GM19452 (cell line): ENCODE results near the gene FHIT.

Source experiments
- ATAC-seq: cut with Tn5 transposase; IDR thresholded peaks from one replicate; pipeline ENCODE4 v1.9.1; 2021; ENCODE audit not compliant: unreplicated experiment

FHIT gene

DNA sequence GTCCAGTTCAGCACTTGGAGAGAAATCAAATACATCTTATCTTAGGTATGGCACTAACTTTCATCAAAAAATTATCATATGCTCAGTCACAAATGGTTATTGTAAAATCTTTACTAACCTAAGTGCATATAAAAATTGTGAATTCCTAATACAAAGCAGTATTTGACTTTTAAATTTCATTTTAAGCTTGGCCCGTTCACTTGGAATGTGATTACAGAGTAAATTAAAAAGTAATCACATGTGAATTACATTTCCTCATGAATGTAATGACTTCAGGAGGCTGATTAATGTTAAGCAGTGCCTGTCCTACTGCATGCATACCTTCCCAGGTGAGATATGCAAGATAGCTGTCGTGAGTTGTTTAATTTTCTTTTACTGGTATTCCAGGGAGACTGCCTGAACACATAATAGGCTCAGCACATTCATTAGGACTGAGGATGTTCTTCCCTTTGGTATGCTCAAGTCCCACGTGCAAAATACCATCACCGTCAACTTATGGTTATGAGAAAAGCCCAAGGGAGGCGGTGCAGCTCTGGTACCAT lies 1053.0 kb downstream of the FHIT start:
- ATAC-seq: no peak

DNA sequence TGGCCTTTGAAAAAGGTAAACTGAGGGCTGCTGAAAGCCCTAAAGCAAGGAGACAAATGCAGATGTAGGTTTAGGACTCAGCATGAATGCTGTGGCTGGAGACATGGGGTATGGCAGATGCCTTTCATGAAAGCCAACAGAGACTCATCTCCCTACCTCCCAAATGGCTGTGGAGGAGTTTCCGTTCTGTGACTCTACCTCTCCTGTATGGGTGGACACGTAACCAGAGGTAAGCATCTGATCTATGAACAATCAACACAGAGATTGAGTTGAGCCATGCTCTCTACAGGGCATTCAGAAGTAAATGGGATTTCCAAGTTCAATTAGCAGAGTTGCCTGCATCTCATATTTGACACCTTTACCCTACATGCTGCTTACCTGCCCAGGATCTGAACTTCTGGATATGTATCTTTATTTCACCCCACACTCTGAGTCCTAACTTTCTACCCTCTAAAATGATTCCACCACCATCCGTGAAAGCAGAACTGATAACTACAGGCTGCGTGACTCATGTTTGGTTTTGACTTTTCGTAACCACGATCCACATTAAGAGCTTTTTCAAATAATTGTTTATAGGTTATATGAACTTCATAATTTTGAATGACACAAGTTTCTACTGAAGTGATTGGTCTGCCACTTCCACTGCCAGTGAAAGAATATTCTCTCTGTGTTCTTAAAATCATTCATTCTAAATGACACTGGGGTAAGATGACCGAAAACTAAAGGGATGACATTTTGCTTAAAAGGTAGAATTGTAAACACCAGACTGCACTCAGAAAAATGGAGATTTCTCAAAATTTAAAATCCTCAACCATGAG lies 1058.7 kb downstream of the FHIT start:
- no peak for ATAC-seq

DNA sequence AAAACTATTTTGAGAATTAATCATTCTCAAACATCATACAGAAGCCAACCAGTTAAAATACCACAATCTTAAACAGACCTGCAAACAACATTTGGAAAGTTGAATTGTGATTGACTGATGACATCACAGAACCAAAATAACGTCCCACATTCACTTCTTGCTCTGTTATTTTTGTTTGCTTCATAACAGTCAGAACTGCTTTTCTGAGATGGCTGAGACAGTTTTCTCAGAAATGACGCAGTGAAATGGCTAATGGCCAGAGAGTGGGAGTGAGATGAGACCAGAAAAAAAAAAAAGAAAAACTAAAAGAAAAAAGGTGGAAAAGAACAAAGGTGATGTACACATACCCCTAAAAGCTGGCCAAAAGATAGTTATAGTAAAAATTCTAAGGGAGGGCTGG lies 1061.2 kb downstream of the FHIT start:
- ATAC-seq: no peak

DNA sequence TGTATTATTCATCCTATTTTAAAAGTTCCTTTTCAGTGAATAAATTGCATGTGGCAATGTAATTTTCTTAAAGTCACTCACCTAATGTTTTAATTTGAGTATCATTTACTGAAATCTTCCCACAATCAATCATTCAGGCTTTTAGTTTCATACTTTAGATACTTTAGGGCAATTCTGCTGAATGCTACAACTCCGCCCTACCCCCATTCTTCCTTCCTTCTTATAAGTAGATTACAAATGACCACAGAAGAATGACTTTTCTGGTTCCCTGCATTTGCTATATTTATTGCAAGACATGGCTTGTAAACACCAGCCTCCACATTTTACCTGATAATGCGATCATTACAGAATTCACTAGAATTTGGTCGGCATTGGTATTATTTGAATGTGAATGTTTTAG lies 1061.9 kb downstream of the FHIT start:
- ATAC-seq: no peak

DNA sequence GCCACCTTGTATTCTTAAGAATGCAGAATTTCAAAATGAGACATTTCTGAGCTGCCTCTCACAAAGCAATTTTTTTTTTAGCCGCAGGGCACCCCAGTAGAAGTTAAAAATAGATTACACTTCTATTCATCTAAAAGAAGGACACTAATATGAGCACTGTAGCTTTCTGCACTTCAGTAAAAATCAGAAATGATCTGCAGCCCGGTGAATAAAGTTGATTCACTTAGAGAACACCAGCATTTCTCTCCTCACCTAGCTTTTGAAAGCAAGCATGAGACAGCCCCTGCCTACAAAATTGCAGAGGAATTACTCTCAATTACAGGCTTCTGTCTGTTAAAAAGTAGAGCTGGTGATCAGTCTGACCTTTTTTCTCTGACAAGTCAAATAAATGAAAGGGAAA lies 1062.4 kb downstream of the FHIT start:
- no peak for ATAC-seq

DNA sequence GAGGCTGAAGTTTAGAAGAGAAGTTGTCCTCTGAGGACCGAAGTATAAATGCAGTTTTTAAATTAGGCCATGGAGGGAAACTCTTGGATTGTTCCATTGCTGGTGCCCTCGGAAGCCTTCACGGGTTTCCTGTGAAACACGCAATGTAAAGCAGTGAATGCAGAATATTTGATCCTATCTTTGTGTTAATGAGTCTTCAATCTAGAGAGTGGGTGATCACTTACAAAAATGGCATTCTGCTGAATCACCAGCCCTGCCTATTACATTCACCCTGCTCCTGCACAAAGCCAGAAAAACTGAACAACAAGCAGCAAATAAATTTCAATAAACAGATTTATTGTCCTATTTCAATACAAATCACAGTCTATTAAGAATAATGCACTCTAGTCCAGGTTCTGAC lies 1063.9 kb downstream of the FHIT start:
- no peak for ATAC-seq

DNA sequence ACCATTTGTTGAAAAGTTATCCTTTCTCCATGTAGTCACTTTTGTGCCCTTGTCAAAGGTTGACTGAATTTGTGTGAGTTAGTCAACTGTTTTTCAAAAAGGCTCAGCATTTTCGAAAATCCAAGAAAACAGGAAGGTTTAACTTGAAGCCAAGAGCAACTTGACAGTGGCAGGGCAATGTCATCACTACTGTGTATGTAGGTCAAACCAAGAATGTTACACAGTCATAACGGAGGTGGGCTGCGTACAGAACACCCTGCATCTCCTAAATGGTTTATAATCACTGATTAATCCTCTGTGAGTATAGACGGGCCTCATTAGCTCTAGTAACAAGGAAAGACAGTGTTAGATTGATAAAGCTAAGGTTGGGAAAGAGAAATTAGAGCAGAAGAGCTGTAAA lies 1064.9 kb downstream of the FHIT start:
- no peak for ATAC-seq

DNA sequence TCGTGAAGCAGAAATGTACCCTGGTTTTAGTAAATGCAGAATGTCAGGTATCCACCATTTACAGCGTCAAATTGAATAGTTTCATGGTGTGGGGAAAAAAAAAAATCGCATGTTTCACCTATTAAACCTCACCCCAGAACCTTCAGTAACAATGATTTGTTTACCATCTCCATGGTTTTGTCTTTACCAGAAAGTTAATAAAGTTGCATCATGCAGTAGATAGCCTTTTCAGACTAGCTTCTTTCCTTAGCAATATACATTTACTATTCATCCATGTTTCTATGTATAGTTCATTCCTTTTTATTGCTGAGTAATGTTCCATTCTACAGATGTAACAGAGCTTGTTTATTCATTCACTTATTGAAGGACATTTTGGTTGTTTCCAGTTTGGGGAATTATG lies 1066.1 kb downstream of the FHIT start:
- no peak for ATAC-seq

DNA sequence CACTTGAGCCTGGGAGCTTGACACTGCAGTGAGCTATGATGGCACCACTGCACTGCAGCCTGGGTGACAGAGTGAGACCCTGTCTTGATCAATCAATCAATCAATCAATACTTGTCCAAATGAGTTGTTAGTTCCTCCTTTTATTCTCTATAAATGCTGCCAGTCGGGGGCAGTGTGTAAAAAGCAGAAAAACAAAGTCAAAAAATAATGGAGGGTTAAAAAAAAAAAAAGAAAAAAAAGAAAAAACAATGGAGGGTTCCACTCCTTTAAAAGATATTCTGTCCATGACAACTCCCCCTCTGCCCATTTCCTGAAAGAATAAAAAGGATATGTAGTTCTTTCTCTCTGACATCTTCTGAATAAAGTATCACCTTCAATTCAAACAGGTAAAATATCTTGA lies 1068.6 kb downstream of the FHIT start:
- no peak for ATAC-seq

DNA sequence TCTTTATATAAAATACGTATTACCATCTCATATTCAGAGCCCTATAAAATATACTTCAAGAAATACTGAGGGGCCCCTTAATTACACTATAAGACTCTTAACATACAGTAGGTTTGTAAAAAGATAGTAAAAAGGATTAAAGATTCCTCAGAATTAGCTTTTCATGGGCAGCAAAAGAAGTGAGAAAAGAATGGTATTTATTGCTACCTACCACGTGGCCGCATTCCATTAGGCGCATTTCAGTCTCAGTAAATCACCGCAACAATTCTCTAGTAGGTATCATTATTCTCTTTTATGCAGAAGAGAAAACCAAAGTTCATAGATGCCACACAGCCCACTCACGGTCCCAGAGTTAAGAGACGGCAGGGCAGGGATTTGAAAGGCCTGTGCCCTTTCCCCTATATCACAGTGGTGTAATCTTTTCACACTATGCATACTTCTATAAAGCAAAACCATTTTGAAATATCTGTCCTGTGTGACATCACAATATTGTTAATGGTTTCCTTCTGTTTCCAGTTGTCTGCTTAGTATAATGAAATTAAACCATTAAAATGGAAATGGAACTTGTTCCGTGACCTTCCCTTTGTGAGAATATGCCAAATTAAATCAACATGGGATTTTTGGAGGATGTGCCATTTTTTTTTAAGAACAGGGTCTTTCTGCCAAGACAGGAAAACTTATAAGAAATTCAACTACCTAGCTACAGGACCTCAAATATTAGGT lies 1072.2 kb downstream of the FHIT start:
- no peak for ATAC-seq

DNA sequence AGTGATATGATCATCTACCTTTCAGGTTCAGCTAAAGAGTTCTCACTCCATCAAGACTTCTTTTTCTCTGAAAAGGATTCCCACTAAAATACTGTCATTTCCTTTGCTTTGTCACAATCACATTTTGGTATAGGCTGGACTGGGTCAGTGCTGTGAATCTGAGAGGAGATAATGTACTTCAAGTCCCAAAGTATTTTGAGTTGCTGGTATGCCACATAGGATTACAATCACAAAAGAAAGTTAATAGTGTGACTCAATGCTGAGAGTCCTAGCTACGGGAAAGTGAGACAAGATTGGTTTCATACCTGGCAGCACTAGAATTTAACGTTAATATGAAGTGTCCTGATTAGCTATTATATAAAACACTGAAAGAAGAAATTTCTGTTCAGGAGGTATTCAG lies 1073.5 kb downstream of the FHIT start:
- no peak for ATAC-seq

DNA sequence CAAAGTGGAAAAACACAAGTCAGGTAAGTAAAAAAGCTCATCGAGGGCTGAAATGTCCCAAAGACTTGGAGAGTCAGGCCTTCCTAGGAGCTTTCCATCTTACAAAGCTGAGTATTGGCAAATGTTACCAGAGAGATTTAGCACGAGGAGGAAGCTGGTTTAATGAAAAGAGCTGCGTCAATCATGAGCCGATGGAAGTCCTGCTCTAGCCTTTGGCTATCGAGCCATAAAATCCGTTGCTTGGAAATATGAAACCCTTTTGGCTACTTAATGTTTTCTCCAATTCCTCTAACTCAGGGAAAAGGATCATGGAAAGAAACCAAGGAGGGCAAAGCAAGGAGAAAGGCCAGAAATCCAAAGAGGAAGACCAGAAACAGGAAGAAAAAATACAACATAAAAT lies 1074.6 kb downstream of the FHIT start:
- no peak for ATAC-seq

DNA sequence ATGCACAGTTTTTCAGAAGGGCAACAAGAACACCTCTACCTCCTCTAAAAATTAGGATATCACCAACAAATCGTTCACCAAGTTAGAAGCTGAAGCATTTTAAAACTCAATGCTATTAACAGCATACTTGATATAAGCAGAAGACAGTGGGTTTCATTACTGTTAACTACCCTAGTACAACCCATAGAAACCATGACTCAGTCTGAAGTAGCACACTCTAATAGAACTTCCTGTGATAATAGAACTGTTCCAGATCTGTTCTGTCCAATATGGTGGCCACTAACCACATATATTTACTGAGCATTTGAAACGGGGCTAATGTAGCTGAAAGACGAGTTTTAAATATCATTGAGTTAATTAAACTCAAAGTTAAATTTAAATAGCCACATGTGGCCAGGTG lies 1075.6 kb downstream of the FHIT start:
- ATAC-seq: no peak

DNA sequence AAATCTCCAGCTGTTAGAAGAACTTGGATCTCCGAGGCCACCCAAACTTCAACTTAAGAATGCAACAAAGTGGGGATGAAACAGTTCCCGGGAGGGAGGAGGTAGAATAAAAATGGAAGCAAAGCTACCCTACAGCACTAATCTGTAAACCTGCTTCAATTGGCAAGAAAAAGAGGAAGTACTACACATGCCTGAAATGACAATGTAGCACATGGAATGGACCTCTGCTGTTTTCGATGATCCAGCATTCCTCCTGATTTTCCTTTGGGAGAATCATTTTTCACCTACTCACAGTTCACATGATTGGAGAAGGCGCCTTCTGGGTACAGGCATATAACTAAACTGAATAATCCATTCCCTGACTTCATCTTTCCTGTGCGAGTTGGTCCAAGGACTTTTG lies 1081.5 kb downstream of the FHIT start:
- no peak for ATAC-seq

DNA sequence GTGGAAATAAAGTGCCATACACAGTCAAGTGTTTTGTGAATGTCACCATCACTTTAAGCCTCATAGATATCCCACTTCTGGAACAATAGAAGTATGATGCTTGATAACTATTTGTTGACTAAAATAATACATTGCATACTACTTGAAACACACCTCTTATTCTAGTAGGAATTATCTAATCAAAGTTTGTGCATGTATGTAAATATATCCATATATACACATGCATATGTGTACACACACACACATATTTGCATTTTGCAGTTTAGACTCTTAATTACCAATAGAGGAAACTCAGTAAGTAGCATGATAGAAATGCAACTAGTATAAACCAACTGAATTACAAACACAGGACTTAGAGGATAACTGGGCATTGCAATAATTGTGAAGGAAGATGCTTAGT lies 1084.1 kb downstream of the FHIT start:
- ATAC-seq: no peak

DNA sequence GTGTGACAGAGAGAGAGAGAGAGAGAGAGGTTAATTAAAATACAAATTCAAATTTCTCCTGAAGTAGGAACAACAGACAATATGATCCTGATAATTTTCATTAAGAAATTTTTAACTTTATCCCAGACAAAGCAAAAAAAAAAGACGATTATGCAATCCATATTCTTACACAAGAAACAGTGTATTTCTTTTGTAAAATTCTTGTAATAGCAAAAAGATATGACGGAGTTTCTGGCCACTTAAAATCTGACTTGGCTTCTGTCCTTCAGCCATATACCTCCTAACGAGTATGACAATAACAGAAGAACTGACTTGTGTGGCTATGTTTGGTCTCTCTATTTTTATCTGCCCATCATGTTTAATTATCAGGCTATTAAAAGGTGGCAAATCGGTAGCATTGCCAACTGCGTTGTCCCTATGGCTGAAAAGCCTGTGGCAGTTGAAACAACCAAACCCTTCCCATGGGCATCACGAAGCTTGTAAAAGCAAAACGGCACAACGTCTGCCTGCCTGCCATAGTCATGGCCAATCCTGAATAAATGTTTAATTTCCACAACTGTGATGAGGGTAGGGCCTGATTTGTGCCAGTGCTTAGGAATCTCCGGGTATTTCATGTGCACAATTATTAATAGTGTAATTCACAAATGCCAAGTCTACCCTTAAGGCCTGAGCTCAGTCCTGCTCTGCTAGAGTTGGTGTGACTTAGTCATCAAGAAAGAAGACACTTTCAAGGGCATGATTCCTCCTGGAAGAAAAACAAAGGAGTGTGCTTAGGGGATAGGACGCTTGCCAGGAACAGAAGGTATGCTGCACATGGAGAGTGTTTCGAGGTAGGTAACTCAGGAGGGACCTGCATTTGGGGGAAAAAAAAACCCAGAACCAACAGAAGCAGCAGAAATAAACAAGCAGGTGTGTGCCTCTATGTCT lies 1090.2 kb downstream of the FHIT start:
- ATAC-seq: no peak

DNA sequence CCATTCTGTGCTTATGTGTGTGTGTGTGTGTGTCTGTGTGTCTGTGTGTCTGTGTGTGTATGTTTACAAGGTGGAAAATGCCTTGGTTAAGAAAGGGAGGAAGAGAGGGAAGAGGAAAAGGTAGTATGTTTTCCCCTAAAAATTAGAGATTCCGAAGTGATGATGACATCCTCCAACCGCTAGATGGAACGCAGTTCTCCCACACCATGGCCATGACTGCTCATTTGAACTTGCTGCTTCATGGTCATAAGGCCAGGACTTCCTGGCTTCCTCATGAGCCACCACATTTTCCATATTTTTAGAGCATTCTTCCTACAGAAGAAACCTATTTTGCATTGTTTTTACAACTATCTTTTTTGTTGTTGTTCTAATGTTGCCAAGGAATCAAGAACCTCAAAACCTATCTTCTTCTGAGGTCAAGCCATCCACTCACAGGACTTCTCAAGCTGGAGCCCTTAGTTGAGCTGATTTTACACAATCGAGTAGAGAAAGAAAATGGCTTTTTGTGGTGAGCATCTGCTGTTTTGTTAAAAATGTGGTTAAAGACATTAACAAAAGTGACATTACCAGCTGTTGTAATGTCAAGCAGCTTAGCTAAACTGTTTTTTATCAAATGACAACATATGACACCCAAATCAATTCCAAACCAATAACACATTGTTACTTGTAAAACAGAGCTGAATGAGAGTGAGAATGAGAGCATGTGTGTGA lies 1091.0 kb downstream of the FHIT start:
- no peak for ATAC-seq

DNA sequence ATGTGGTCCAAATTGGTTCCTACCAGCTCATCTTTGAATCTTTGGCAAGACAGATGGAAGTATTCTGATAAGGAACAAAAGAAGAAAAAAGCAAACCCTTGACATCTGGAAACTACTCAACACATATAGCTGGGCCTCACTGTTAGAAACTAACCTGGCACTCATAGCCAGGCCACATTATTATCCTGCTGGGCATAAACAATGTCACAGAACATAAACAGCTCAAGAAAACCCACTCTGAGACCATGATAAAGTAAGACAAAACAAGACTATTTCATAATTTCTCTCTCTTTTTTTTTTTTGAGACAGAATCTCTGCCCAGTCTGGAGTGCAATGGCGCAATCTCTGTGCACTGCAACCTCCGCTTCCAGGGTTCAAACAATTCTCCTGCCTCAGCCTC lies 1093.2 kb downstream of the FHIT start:
- no peak for ATAC-seq

DNA sequence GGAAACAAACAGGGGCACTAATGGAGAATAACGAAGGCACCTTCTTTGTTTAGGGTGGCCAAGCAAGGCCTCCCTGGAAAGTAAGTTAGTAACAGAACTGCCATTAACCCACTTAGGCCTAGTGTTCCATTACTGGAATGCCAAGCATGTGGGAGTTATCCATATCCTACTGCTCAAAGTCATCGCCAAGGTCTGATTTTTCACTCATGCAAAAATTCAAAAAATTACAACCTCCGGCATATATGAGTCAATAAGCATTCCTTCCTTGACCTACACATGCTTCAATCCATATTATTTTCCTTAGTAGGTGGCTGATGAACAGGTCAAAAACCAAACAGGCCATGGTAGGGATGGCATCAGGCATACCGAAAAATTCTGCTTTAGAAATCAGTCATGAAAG lies 1097.2 kb downstream of the FHIT start:
- ATAC-seq: no peak

DNA sequence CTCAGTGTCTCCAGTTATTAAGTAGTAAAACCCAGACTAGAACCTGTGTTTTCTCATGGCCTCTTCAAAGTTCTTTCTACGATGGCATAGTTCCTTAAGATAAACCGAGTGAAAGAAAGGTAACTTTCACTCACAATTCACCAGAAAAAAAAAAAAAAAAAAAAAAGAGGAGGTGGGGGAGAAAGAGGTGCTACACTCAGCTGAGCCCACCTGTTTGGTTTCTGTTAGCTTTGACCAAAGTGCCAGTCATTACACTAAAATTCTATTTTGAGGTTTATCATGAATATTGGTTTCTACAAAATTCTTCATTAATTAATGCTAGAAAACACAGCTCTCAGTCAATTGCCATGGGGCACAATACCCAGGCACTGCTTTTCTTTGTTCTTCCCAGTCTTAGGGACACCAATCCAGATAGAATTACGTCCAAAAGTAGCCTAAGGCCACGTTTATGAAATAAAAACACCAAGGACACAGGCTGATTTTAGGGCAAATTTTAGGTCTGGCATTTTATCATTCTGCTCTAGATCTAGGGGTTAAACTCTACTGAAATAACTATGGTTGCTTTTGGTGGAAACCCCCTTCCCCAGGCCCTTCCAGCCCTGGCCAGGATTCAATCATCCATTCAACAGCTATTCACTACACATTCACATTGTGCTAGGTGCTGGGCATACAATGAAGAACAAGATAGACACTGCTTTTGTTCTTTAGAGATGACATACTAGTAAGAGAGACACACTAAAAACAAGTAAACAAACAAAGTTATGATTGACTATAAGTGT lies 1097.8 kb downstream of the FHIT start:
- ATAC-seq: no peak
